Endothelial cell of hepatic sinusoid (primary cell): ENCODE results near the gene HDGFL3.
"Not testable (repeated sequence)": the region's sequence is repeated elsewhere in the genome, so short reads cannot be mapped to it uniquely, and the experiment has no call there.

Experiments
- in situ Hi-C: cut with HindIII; loops from 2 replicates; pipeline ENCODE4 v1.10.0; 2017; ENCODE audit warnings: low sequenced_read_pairs

The HDGFL3 gene

DNA sequence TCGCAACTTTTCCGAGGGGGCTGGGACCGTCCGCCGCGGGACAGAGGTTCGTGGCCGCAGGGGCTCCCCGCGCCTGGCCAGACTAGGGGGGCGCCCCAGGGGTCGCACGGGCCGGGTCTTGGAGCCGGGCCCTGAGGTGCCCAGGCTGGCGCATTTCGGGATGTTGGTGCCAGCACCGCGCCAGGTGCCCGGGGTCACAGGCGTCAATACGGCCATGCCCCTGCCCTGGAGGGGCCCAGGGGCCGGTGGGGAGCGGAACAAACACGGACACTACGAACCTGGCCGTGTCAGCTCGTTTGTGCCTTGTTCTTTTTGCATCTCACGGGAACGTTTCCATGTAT lies 99.8 kb downstream of the HDGFL3 start:
- in situ Hi-C loops, result no loop called here

DNA sequence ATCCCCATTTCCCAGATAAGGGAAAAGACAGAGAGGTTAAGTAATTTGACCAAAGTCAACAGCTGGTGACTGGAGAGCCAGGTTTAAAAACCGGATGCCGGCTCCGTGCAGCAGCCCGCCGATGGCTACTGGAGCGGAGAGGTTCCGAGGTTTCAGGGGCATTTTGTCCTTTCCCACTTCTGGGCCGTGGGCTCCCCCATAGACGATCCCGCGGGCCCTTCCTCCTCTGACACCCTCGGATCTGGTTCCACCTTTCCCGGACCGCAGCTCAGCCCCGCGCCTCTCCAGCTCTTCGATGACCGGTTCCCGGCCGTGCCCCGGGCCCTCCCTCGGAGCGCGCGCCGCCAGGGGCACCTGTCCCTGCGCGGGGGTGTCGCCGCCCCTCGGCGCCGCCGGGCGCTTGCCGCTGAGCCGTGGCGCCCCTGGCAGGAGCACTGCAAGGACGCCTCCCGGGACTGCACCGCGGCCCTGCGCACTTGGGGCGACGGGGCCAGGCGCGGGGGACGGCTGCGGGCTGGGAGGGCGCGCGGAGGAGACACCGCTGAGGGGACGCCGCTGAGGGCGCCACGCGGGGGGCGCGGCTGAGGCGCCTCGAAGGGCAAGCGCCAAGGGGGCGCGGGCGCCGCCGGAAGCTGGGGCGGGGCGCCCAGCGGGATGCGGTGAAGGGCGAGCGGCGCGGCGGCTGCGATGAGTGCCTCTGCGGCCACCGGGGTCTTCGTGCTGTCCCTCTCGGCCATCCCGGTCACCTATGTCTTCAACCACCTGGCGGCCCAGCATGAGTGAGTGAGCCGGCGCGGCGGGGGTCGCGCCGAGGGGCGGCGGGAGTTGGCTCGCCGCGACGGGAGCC lies 100.4 kb downstream of the HDGFL3 start, which contains the start of gene TM6SF1:
TSS of gene TM6SF1 (plus strand) at position 652 of the 847 bp plus-strand sequence. CDS start at position 688, 36 bp downstream.
- in situ Hi-C loops, result no loop called here

GRCh38 chr15:83105440-83105839 lies 102.2 kb downstream of the HDGFL3 start:
- in situ Hi-C loops, result no loop called here

- in situ Hi-C loops, result no loop called here
Observed at GRCh38 chr15:83104141-83104540, 103.5 kb downstream of the HDGFL3 start.

DNA sequence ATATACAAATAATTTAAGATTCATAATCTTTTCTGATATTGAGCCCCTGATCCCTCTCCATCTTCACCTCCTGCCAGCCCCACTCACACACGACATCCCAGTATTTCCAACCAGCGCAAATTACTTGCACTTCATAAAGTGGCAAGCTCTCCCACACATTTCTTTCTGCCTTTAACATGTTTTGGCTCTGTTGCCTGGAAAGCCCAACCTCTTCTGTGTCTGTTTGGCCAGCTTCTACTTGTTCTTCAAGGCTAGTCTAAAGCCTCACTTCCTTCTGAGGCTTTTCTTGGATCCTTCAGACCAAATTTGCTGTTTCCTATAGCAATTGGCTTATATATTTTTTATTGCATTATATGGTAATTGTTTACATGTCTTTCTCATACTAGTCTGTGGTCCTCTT lies 105.3 kb downstream of the HDGFL3 start:
- in situ Hi-C loops, result no loop called here

DNA sequence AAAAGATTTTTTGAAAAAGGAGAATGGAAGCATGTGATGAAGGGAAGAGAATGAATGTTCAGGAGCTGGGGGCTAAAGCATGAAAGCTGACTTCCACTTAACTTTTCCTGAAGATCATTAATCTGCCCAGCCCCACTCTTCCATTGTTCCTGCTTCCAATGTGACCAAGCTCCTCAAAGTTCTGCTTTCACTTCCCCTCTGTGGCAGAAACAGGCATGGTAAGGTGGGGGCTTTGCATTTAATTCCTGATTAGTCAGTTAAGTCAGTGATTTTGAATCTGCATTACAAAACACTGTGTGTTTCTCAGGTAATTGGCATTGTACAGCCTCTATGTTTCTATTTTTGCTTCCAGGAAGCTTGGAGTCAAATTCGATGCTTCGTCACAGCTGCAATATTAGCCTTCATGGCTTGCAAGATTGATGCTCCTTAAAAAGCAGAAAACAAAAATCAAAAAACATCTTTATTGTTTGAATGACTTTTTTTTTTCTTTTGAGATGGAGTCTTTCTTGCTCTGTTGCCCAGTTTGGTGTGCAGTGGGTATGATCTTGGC lies 107.5 kb downstream of the HDGFL3 start:
- in situ Hi-C loops, result no loop called here

DNA sequence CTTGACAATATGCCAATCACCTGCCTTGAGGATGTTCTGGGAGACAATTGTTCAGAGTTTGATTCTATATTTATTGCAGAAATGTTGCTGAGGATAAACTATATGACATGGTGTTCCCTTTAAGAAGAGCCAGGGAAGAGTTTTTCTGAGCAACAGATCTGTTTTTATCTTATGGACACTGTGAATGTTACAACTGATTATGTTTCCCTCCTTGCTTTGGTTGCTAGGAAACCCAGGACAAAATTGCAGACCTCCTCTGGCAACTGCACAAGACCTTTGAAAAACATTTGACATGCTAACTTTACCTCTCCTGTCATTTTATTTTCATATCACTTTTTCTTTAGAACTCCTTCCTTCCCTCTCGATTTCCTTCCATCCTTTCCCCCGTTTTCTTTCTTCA lies 108.3 kb downstream of the HDGFL3 start:
- in situ Hi-C loops, result no loop called here

DNA sequence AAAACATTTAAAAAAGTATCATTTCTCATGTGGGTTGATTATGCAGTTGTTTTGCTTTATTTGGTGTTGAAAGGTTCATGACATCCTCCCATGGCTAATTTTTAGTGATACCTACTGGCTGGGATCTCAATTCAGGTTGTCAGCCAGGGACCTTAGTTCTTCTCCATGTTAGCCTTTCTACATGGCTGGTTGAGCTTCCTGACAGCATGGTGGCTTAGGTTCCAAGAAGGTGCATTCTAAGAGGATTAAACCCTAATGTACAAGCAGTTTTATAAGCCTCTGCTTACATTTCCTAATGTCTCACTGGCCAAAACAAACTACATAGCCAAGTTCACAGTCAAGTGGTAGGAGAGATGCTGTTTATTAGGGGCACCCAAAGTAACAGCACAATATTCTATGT lies 109.5 kb downstream of the HDGFL3 start:
- in situ Hi-C loops, result no loop called here

DNA sequence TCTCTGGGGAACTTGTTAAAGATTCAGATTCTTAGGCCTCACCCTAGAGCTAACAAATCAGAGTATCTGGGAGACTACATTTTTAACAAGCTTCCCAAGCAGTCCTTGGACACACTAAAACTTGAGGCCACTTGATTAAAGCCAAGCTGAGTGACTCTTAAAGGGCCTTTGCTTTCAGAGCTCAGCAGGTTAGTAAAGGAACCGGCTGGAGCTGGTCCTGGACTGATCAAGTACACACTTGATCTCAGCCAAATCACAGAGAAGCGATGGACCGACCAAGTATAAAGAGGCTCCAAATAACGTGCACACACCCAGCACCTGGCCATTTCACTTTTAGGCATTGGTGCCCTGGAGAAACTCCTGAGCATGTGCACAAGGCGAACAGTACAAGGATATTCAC lies 113.0 kb downstream of the HDGFL3 start:
- in situ Hi-C loops, result loop anchor here (5.0 kb wide), 1 partner anchor 58 kb away; no protein-coding TSS in a partner anchor

DNA sequence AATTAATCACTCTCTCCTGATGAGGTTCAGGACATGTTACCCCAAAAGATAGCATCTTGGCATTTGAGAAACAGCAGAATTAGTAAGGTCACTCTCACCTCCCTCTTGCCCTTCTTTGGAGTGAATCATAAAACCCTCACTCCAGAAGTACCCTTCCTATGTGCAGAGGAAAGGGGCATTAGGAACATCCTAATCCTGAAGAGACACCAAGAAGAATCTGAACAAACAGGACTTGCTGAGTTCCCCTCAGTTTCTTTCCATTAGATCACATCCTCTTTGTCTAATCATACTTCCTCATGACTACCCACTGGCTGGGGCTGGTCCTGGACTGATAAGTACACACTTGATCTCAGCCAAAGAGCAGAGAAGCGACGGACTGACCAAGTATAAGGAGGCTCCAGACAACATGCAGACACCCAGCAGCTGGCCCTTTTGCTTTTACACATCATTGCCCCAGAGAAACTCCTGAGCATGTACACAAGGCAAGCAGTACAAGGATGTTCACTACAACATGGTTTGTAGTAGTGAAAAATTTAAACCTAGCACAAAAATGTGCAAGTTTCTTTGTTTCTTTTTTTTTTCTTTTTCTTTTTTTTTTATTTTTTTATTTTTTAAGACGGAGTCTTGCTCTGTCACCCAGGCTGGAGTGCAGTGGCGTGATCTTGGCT lies 115.2 kb downstream of the HDGFL3 start:
- in situ Hi-C loops, result loop anchor here (5.0 kb wide), 1 partner anchor 60 kb away; no protein-coding TSS in a partner anchor

- in situ Hi-C loops, result loop anchor here (5.0 kb wide), 1 partner anchor 60 kb away; no protein-coding TSS in a partner anchor
Observed at GRCh38 chr15:83091965-83092308, 115.7 kb downstream of the HDGFL3 start.

GRCh38 chr15:83090465-83090864 lies 117.2 kb downstream of the HDGFL3 start:
- in situ Hi-C loops, result loop anchor here (5.0 kb wide), 1 partner anchor 62 kb away; no protein-coding TSS in a partner anchor

DNA sequence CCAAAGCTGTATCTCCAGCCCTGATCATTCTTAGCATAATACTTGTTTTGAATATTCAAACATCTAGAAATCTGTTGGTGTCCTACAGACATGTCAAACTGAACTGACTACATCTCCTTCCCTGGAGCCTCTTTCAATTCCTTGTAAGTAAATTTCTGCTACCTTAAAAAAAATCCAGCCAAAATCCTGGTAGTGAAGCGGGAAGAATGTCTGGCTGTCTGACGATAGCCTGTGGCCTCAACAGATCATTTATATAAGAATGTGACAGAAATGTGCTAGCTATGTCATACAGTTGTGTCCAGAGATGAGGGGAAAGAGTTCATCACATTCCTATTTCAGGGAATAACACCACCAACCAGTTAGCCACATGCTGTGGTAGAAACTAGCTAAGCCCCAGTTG lies 118.7 kb downstream of the HDGFL3 start:
- in situ Hi-C loops, result no loop called here

DNA sequence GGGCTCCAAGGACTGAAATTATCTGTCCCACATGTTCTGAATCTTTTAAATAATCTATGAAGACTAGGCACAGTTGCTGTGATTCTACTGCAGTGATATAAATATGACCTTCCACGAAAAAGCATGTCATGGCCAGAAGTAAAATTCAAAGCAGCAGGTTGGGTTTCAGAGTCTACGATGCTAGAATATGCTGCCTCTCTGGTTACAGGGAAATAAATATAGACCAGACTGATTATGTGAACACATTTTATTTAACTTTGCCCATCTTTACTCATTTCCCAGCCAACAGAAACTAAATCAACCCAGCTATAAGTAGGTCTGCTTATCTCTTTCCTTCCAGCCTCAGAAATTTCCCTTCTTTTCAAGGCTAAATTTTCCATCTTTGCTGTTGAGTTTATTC lies 120.0 kb downstream of the HDGFL3 start:
- in situ Hi-C loops, result no loop called here

DNA sequence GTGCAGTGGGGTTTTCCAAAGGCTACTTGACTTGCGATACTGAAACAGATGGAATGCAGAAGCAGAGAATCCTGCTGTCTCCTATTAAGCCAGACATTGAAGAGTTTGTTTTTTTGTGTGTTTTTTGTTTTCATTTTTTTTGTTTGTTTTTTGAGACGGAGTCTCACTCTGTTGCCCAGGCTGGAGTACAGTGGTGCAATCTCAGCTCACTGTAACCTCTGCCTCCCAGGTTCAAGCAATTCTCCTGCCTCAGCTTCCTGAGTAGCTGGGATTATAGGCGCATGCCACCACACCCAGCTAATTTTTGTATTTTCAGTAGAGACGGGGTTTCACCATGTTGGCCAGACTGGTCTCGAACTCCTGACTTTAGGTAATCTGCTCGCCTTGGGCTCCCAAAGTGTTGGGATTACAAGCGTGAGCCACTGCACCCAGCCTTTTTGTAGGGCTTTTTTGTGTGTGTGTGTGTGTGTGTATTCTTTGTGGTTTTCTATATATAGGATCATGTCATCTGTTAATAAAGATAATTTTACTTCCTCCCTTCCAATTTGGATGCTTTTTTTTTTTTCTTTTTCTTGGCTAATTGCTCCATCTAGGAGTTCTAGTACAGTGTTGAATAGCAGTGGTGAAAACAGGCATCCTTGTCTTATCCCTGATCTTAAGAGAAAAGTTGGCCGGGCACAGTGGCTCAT lies 121.6 kb downstream of the HDGFL3 start:
- in situ Hi-C loops, result not testable (repeated sequence)

- in situ Hi-C loops, result not testable (repeated sequence)
Observed at GRCh38 chr15:83085461-83085860, 122.2 kb downstream of the HDGFL3 start.

GRCh38 chr15:83082730-83083386 lies 124.8 kb downstream of the HDGFL3 start:
- in situ Hi-C loops, result no loop called here

DNA sequence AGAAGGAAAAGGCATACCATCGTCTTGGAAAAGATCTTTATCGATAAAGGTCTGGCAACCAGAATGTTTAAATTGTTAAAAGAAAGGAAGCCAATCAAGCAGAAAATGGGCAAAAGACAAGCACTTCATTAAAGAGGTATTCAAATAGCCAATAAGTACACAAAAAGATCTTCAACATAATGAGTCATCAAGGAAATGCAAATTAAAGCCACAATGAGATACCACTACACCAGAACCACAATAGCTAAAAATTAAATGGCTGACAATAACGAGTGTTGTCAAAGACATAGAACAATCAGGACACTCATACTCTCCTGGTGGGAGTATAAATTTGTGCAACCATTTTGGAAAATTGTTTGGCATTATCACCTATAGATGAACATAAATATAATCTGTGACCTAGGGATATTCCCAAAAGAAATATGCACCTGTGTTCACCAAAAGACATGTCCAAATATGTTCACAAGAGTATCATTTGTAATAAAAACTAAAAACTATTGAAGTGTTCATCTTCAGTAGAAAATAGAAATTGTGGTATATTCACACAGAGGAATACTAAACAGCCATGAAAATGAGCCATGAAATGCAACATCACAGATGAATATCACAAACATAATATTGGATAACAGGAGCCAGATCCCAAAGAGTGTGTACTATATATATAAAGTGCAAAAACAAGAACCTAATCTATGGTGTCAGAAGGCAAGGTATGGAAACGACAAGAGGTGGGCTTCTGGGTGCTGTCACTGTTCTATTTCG lies 126.2 kb downstream of the HDGFL3 start:
- in situ Hi-C loops, result no loop called here

DNA sequence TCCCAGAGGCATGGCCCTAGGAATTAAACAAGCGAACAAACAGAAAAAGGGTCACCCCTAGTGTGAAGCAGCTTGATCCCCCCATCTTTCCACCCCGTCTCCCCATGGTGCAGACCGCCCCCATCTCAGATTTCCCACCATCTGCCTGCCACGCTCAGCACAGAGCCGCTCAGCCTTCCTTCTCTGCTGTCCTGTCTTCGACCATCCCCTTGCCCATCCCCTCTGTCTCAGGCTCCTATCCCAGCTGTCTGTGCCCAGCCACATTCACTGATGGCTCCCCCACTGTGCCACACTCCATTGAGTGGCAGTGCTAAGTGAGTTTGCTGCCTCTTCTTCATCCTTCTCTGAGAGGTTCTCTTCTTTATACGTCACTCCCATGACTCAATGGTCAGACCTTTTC lies 128.9 kb downstream of the HDGFL3 start:
- in situ Hi-C loops, result loop anchor here (5.0 kb wide), 1 partner anchor 99 kb away; no protein-coding TSS in a partner anchor
